ENCODE data around the gene UBE2E2. TPM values are rescaled to one million over a fixed set of nuclear protein-coding genes. Genes with fewer than 3 reads are reported as not detected.

UBE2E2 gene
- total RNA-seq, 1 experiment from 2014 or later, result 38.6 TPM

- Histone ChIP-seq H4K8ac (replicated peaks; ENCODE audit: insufficient read length, low read depth, low read length) (no peak overlapping the region), H3K4me2 (ENCODE audit: insufficient read depth, insufficient read length, low read length) (no peak overlapping the region), H2BK20ac (ENCODE audit: low read depth, low read length, poor library complexity, severe bottlenecking) (no peak overlapping the region), H3K79me2 (ENCODE audit: insufficient read depth, low read length) (no peaks in the 10 kb centered on the region), H3K23ac (ENCODE audit: insufficient read length, low read depth, low read length) (no peak overlapping the region), H2BK15ac (ENCODE audit: low read depth, low read length) (no peak overlapping the region), H4K20me1 (ENCODE audit: control insufficient read depth, insufficient read depth, insufficient read length) (no peaks in the 10 kb centered on the region), H3K27me3 (ENCODE audit: insufficient read depth, low read length) (no peaks in the 10 kb centered on the region), H4K91ac (ENCODE audit: insufficient read length, low read depth, low read length) (no peak overlapping the region), H3K4ac (ENCODE audit: low read depth, low read length) (no peak overlapping the region), H3K79me1 (ENCODE audit: insufficient read depth, low read depth, low read length, poor library complexity, severe bottlenecking) (no peaks in the 10 kb centered on the region), H4K5ac (ENCODE audit: insufficient read length, low read depth, low read length) (no peak overlapping the region), H3K9ac (ENCODE audit: extremely low read depth, insufficient read length, low read length) (no peak overlapping the region), H2BK12ac (ENCODE audit: insufficient read length, low read depth, low read length) (no peak overlapping the region), H3K18ac (ENCODE audit: insufficient read length, low read depth, low read length) (no peak overlapping the region), H2BK120ac (ENCODE audit: low read depth, low read length, poor library complexity, severe bottlenecking) (no peak overlapping the region), H3K14ac (ENCODE audit: insufficient read depth, low read length) (no peak overlapping the region), H3K56ac (ENCODE audit: insufficient read length, low read depth, low read length) (no peak overlapping the region), H3K27ac (ENCODE audit: insufficient read length, low read depth, low read length) (no peak overlapping the region), H3K23me2 (ENCODE audit: insufficient read length, low read depth, low read length, poor library complexity, severe bottlenecking) (no peaks in the 10 kb centered on the region), H3K9me3 (ENCODE audit: control insufficient read depth, low read depth, low read length) (no peaks in the 10 kb centered on the region), H3T11ph (ENCODE audit: low read length) (no peak overlapping the region), H2AK5ac (ENCODE audit: insufficient read length, low read length) (no peak overlapping the region), H3K4me1 (ENCODE audit: insufficient read depth, low read length) (no peaks in the 10 kb centered on the region; the same call in 1 of the 2 replicates), H2AFZ (ENCODE audit: low read length) (no peak overlapping the region), H2BK5ac (ENCODE audit: insufficient read length, low read length) (no peak overlapping the region)
- no peak for DNase-seq
- Mint-ChIP-seq H3K36me3 (ENCODE audit: insufficient read depth in 1 of 3, low read depth in 3 of 3) (peaks cover 1 to 24% (median 11%) of the 10 kb centered on the region in 3 experiments; a peak in 6 of 7 replicates), H3K27me3 (ENCODE audit: low read depth) (no peaks in the 10 kb centered on the region), H3K27ac (peak overlapping the region in 1 of 3 experiments; percentile 44; a peak in 1 of 7 replicates), H3K4me3 (no peak overlapping the region), H3K4me1 (peaks cover 21 to 25% of the 10 kb centered on the region in 2 experiments), H3K9me3 (peaks cover 2 to 8% of the 10 kb centered on the region in 2 experiments; a peak in 4 of 5 replicates)
- WGBS (ENCODE audit: extremely low coverage, insufficient read length, low lambda C conversion rate), result no CpG with 5 or more reads among the region's 2 CpGs
- TF ChIP-seq CTCF (conservative IDR thresholded peaks at IDR 0.05), result no peak
Measured at GRCh38 chr3:23455775-23456174, 252.6 kb downstream of the UBE2E2 start.

Data from H9 (cell line).